ENCODE measurements around the gene CCDC51.

DNA sequence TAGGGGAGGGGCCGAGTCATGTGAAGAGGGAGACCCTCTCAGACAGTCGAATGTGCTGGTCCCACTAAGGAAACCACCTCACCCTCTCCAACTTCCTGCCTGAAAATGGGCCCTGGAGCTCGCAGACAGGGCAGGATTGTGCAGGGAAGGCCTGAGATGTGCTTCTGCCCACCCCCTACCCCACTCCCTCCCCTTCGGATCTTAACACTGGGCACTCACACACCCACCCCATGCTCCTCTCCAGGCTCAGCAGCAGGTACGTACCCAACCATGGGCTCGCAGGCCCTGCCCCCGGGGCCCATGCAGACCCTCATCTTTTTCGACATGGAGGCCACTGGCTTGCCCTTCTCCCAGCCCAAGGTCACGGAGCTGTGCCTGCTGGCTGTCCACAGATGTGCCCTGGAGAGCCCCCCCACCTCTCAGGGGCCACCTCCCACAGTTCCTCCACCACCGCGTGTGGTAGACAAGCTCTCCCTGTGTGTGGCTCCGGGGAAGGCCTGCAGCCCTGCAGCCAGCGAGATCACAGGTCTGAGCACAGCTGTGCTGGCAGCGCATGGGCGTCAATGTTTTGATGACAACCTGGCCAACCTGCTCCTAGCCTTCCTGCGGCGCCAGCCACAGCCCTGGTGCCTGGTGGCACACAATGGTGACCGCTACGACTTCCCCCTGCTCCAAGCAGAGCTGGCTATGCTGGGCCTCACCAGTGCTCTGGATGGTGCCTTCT lies 26.6 kb upstream of the CCDC51 start:
- TF ChIP-seq, protein P1, sequence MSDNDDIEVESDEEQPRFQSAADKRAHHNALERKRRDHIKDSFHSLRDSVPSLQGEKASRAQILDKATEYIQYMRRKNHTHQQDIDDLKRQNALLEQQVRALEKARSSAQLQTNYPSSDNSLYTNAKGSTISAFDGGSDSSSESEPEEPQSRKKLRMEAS (IDR thresholded peaks at IDR 0.05; ENCODE audit: insufficient read depth, insufficient read length), result no peak
- no peak for TF ChIP-seq EZH2 (IDR thresholded peaks at IDR 0.05; ENCODE audit: borderline replicate concordance, low read depth, low read length, severe bottlenecking)
- TF ChIP-seq POLR2A (IDR thresholded peaks at IDR 0.05; ENCODE audit: low read depth, low read length), result peak; percentile 49
- TF ChIP-seq, protein P2, sequence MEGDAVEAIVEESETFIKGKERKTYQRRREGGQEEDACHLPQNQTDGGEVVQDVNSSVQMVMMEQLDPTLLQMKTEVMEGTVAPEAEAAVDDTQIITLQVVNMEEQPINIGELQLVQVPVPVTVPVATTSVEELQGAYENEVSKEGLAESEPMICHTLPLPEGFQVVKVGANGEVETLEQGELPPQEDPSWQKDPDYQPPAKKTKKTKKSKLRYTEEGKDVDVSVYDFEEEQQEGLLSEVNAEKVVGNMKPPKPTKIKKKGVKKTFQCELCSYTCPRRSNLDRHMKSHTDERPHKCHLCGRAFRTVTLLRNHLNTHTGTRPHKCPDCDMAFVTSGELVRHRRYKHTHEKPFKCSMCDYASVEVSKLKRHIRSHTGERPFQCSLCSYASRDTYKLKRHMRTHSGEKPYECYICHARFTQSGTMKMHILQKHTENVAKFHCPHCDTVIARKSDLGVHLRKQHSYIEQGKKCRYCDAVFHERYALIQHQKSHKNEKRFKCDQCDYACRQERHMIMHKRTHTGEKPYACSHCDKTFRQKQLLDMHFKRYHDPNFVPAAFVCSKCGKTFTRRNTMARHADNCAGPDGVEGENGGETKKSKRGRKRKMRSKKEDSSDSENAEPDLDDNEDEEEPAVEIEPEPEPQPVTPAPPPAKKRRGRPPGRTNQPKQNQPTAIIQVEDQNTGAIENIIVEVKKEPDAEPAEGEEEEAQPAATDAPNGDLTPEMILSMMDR (IDR thresholded peaks at IDR 0.05; ENCODE audit: extremely low read depth in 1 of 2, insufficient read depth in 1 of 2, low read depth in 1 of 2, low read length in 2 of 2), result no peak
- peak; percentile 32 for TF ChIP-seq POLR2AphosphoS5 (IDR thresholded peaks at IDR 0.05; ENCODE audit: insufficient read depth, low read depth, low read length)
- no peak for TF ChIP-seq FOS (IDR thresholded peaks at IDR 0.05; ENCODE audit: borderline replicate concordance, insufficient read depth, low read length)
- TF ChIP-seq JUN (IDR thresholded peaks at IDR 0.05; ENCODE audit: borderline replicate concordance, insufficient read depth, insufficient read length, low read depth), result no peak
- no peak for TF ChIP-seq GATA2 (IDR thresholded peaks at IDR 0.05; ENCODE audit: insufficient read depth, insufficient read length, low read depth, low read length)
- TF ChIP-seq MYC (IDR thresholded peaks at IDR 0.05; ENCODE audit: low read depth, low read length), result peak; percentile 0
